Endothelial cell of umbilical vein (primary cell): ENCODE results near the gene GRM7. TPM values are rescaled to one million over a fixed set of nuclear protein-coding genes. Genes with fewer than 3 reads are reported as not detected.

ENCODE experiments used
- BruUV-seq: library from RNA; stranded (reverse); fragments of 400-500 nt; replicated peaks from 2 replicates; lab custom pipeline; 2021; lab: Mats Ljungman, UMichigan
- CTCF ChIA-PET: fragments of 300-600, 350-600 bp; sonication (Branson Sonifier 250); formaldehyde crosslinking; loops from one replicate; lab custom pipeline; 2021; ENCODE audit warnings: antibody characterized with exemption, inconsistent platforms; lab: Charles Lee
- POLR2A ChIA-PET: fragments of 300-600, 350-600 bp; sonication (Branson Sonifier 250); formaldehyde crosslinking; loops from one replicate; lab custom pipeline; 2021; ENCODE audit warnings: antibody characterized with exemption, inconsistent platforms; lab: Charles Lee
- DNase-seq: peaks from one replicate; pipeline ENCODE4 v3.0.0-alpha.2; 2011; ENCODE audit warnings: low read depth, low spot score
- FAIRE-seq: peaks from 2 replicates; lab custom pipeline; 2011; peaks lifted over from hg19 to GRCh38; lab: Jason Lieb, UNC
- H2AFZ ChIP-seq: 2 replicates; pipeline ENCODE4 v1.6.0; 2012; ENCODE audit warnings: low read depth, low read length, control low read depth, inconsistent platforms
- H3K27ac ChIP-seq: 2 replicates; pipeline ENCODE4 v1.5.1; 2011; ENCODE audit warnings: low read depth, mild to moderate bottlenecking, control low read depth, low read length, moderate library complexity; ENCODE audit not compliant: insufficient read depth
- H3K27me3 ChIP-seq, 2 experiments: 2 replicates each; pipeline versions ENCODE4 v1.6.0 to v1.6.1; 2011; ENCODE audit warnings: low read length in 2 of 2, mixed read lengths in 1 of 2; ENCODE audit not compliant: control insufficient read depth in 2 of 2, insufficient read depth in 2 of 2
- H3K36me3 ChIP-seq, 2 experiments: 2 replicates in 1 of 2; 3 replicates in 1 of 2; pipeline ENCODE4 v1.5.1; 2011; ENCODE audit warnings: low read length in 2 of 2, mild to moderate bottlenecking in 1 of 2, moderate library complexity in 1 of 2; ENCODE audit not compliant: control insufficient read depth in 2 of 2, insufficient read depth in 2 of 2; ENCODE audit errors: extremely low read depth in 1 of 2
- H3K4me1 ChIP-seq: 3 replicates; pipeline ENCODE4 v1.5.1; 2011; ENCODE audit warnings: mild to moderate bottlenecking, low read length; ENCODE audit not compliant: control insufficient read depth, insufficient read depth; ENCODE audit errors: extremely low read depth
- H3K4me2 ChIP-seq: 2 replicates; pipeline ENCODE4 v1.6.1; 2011; ENCODE audit warnings: low read length, control low read depth, mixed read lengths; ENCODE audit not compliant: insufficient read depth
- H3K4me3 ChIP-seq, 3 experiments: fragments of 200-600 bp in 1 of 3; sonication (generic), shearing (Covaris generic) in 1 of 3; replicated peaks in 1 of 3; 2 replicates each; pipeline ENCODE4 v1.5.1; 2011 to 2016; ENCODE audit warnings: control low read depth in 3 of 3, low read length in 3 of 3, mild to moderate bottlenecking in 2 of 3, inconsistent platforms in 1 of 3, low read depth in 1 of 3, moderate library complexity in 1 of 3; ENCODE audit not compliant: insufficient read depth in 1 of 3
- H3K79me2 ChIP-seq: 2 replicates; pipeline ENCODE4 v1.6.0; 2012; ENCODE audit warnings: low read length, inconsistent platforms; ENCODE audit not compliant: control insufficient read depth, insufficient read depth
- H3K9ac ChIP-seq: replicated peaks from 2 replicates; pipeline ENCODE3; 2011; ENCODE audit warnings: low read length, control low read depth; ENCODE audit not compliant: insufficient read depth; ENCODE audit errors: extremely low read depth
- H3K9me1 ChIP-seq: replicated peaks from 3 replicates; pipeline ENCODE4 v1.6.0; 2011; ENCODE audit warnings: mild to moderate bottlenecking, low read length; ENCODE audit not compliant: control insufficient read depth, insufficient read depth; ENCODE audit errors: extremely low read depth
- H3K9me3 ChIP-seq: replicated peaks from 2 replicates; pipeline ENCODE4 v1.5.1; 2012; ENCODE audit warnings: low read length, inconsistent platforms; ENCODE audit not compliant: control insufficient read depth, insufficient read depth
- H4K20me1 ChIP-seq: replicated peaks from 2 replicates; pipeline ENCODE3; 2011; ENCODE audit warnings: mild to moderate bottlenecking, low read length; ENCODE audit not compliant: control insufficient read depth, insufficient read depth; ENCODE audit errors: extremely low read depth
- CTCF ChIP-seq, 2 donors: IDR thresholded peaks; 1 replicate in 1 of 2; 2 replicates in 1 of 2; pipeline ENCODE4 v1.5.1; 2011; ENCODE audit warnings: low read length in 2 of 2, mild to moderate bottlenecking in 2 of 2, moderate library complexity in 2 of 2, control low read depth in 1 of 2, inconsistent platforms in 1 of 2, low read depth in 1 of 2; ENCODE audit not compliant: insufficient read depth in 1 of 2; ENCODE audit errors: extremely low read depth in 1 of 2
- EZH2 ChIP-seq: IDR thresholded peaks from 2 replicates; pipeline ENCODE4 v1.6.1; 2012; ENCODE audit warnings: borderline replicate concordance, low read depth, mild to moderate bottlenecking, moderate library complexity, low read length, inconsistent platforms; ENCODE audit not compliant: severe bottlenecking
- FOS ChIP-seq: IDR thresholded peaks from 2 replicates; pipeline ENCODE4 v1.6.1; 2011; ENCODE audit warnings: mild to moderate bottlenecking, low read length, moderate library complexity, borderline replicate concordance; ENCODE audit not compliant: insufficient read depth
- GATA2 ChIP-seq: IDR thresholded peaks from 2 replicates; pipeline ENCODE4 v1.7.0; 2011; ENCODE audit warnings: low read depth, mild to moderate bottlenecking, moderate library complexity, mixed read lengths, low read length; ENCODE audit not compliant: insufficient read length, insufficient read depth
- JUN ChIP-seq: IDR thresholded peaks from 2 replicates; pipeline ENCODE4 v1.6.1; 2011; ENCODE audit warnings: borderline replicate concordance, low read depth; ENCODE audit not compliant: insufficient read length, insufficient read depth
- MAX ChIP-seq: IDR thresholded peaks from 2 replicates; pipeline ENCODE4 v1.6.1; 2011; ENCODE audit not compliant: insufficient read depth, insufficient read length
- MYC ChIP-seq: IDR thresholded peaks from one replicate; pipeline ENCODE4 v1.6.1; 2011; ENCODE audit warnings: mild to moderate bottlenecking, low read depth, low read length
- POLR2A ChIP-seq: IDR thresholded peaks from 2 replicates; pipeline ENCODE4 v1.6.1; 2012; ENCODE audit warnings: low read depth, mild to moderate bottlenecking, control low read depth, low read length
- POLR2AphosphoS5 ChIP-seq: IDR thresholded peaks from 2 replicates; pipeline ENCODE4 v1.6.1; 2012; ENCODE audit warnings: low read depth, mild to moderate bottlenecking, control low read depth, low read length, moderate library complexity; ENCODE audit not compliant: insufficient read depth
- dilution Hi-C: fragments of 300-500 bp; cut with MboI; formaldehyde crosslinking; loops from one replicate; pipeline ENCODE4 v1.15.0; 2019; ENCODE audit warnings: low sequenced_read_pairs; ENCODE audit not compliant: extremely low pct_ligation_motif_present
- intact Hi-C: fragments of 100-400 bp; cut with micrococcal nuclease; formaldehyde crosslinking; loops from one replicate; pipeline ENCODE4 v1.10.0; 2022
- polyA plus RNA-seq, 4 experiments: library from polyadenylated mRNA; depleted of rRNA in 3 of 4; stranded (reverse) in 3 of 4; unstranded in 1 of 4; fragments of >200 nt; gene quantifications; 2 replicates each; pipeline versions ENCODE4 v1.2.1 to v1.2.3, GENCODE V29; 2011 to 2012; ENCODE audit warnings: missing spikeins in 1 of 4
- total RNA-seq: library from RNA; stranded (reverse); gene quantifications from 2 replicates; pipeline ENCODE4 v1.2.3, GENCODE V29; 2021

Gene GRM7
- total and polyA plus RNA-seq, 2 donors (not counting 3 experiments of a cell fraction or from before 2014, with no cell fraction given) = 0.12 TPM; not detected in 1

- Histone ChIP-seq H3K79me2 (no peaks in the 10 kb centered on the region), H2AFZ (no peak overlapping the region), H4K20me1 (no peaks in the 10 kb centered on the region), H3K4me1 (peaks cover 33% of the 10 kb centered on the region), H3K9me3 (no peaks in the 10 kb centered on the region), H3K9me1 (no peaks in the 10 kb centered on the region), H3K9ac (no peak overlapping the region), H3K36me3 (no peaks in the 10 kb centered on the region), H3K27ac (peak overlapping the region; percentile 13), H3K4me2 (peak overlapping the region; percentile 0), H3K27me3 (no peaks in the 10 kb centered on the region), H3K4me3 (no peak overlapping the region)
- FAIRE-seq = peak; percentile 38
- intact Hi-C loops (loop anchor here (1.0 kb wide), 1 partner anchor 17 kb away; no protein-coding TSS in a partner anchor), dilution Hi-C loops (no loop called here)
- TF ChIP-seq POLR2AphosphoS5 = peak; percentile 40
- peak; percentile 90 for TF ChIP-seq GATA2
- peak; percentile 23 for TF ChIP-seq POLR2A
- TF ChIP-seq EZH2 = no peak
- BruUV-seq = no TSS peak
- CTCF ChIA-PET = interaction anchor here (0.9 to 1.5 kb wide), 4 partner anchors 9 to 499 kb away, joined by 3 to 4 read pairs (median 3); no protein-coding TSS in a partner anchor
- peak; percentile 48 for DNase-seq
- POLR2A ChIA-PET = interaction anchor here (0.9 to 1.1 kb wide), 2 partner anchors 15 to 218 kb away, joined by 3 to 4 read pairs; no protein-coding TSS in a partner anchor
Measured at GRCh38 chr3:7290077-7290825, 429.3 kb downstream of the GRM7 start.

GRCh38 chr3:7292362-7292761 is 431.4 kb downstream of the GRM7 start:
- intact Hi-C loops = no loop called here
- CTCF ChIA-PET = no interaction called here

More at GRCh38 chr3:7292362-7292761, 431.4 kb downstream of the GRM7 start:
- dilution Hi-C loops = no loop called here
- H3K9me1 ChIP-seq = no peaks in the 10 kb centered on the region
- POLR2A ChIA-PET = no interaction called here
- no peak overlapping the region for H2AFZ ChIP-seq
- H3K9me3 ChIP-seq = no peaks in the 10 kb centered on the region
- H3K79me2 ChIP-seq = no peaks in the 10 kb centered on the region
- no peak overlapping the region for H3K4me2 ChIP-seq
- H3K27ac ChIP-seq = no peak overlapping the region
- no peak overlapping the region for H3K9ac ChIP-seq
- TF ChIP-seq POLR2AphosphoS5 (no peak), GATA2 (no peak), MYC (no peak), EZH2 (no peak), POLR2A (no peak), CTCF (IDR thresholded peaks at IDR 0.05; ENCODE audit: extremely low read depth in 1 of 2, insufficient read depth in 1 of 2, low read depth in 1 of 2, low read length in 2 of 2) (no peak), JUN (no peak), FOS (no peak), MAX (no peak)
- no peak for DNase-seq
- H3K27me3 ChIP-seq = no peaks in the 10 kb centered on the region
- BruUV-seq = no TSS peak
- H3K4me3 ChIP-seq = no peak overlapping the region
- no peaks in the 10 kb centered on the region for H3K36me3 ChIP-seq
- H3K4me1 ChIP-seq = peaks cover 30% of the 10 kb centered on the region
- FAIRE-seq = no peak
- no peaks in the 10 kb centered on the region for H4K20me1 ChIP-seq
